D721Med (cell line): ENCODE measurements around the gene PAK6.

Experiments used
- DNase-seq: peaks from one replicate; pipeline ENCODE4 v3.0.0; 2011; ENCODE audit warnings: low spot score; ENCODE audit not compliant: insufficient read length
- FAIRE-seq: peaks from 2 replicates; lab custom pipeline; 2011; peaks lifted over from hg19 to GRCh38; lab: Jason Lieb, UNC
- CTCF ChIP-seq: IDR thresholded peaks from 2 replicates; pipeline ENCODE4 v1.5.1; 2012; ENCODE audit warnings: mild to moderate bottlenecking, control low read depth; ENCODE audit not compliant: insufficient read depth; ENCODE audit errors: missing control alignments

Gene PAK6

DNA sequence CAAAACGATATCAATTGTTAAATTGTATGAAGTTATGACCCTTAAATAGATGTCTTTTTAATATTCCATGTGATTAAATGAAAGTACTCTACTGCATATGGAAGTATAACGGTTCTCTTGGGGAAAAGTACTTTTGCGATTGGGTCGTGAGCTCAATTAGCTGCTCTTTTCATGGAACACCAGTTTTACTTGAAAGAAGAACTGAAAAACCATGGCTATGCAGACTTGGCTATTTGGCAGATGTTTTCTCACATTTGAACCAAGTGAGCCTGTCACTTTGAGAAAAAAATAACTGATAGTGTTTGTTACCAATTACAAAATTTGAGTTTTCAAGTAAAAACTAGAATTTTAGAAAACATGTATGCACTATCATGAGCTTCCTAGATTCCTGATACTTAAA, 78.7 kb downstream of the PAK6 start:
- DNase-seq (no peak), FAIRE-seq (no peak)
- TF ChIP-seq CTCF, result no peak

GRCh38 chr15:40320409-40320808, 81.5 kb downstream of the PAK6 start:
- no peak for TF ChIP-seq CTCF
- no peak for FAIRE-seq
- no peak for DNase-seq

GRCh38 chr15:40320931-40321371, 82.1 kb downstream of the PAK6 start:
- DNase-seq, result peak; percentile 68
- peak; percentile 80 for TF ChIP-seq CTCF
- peak; percentile 51 for FAIRE-seq

DNA sequence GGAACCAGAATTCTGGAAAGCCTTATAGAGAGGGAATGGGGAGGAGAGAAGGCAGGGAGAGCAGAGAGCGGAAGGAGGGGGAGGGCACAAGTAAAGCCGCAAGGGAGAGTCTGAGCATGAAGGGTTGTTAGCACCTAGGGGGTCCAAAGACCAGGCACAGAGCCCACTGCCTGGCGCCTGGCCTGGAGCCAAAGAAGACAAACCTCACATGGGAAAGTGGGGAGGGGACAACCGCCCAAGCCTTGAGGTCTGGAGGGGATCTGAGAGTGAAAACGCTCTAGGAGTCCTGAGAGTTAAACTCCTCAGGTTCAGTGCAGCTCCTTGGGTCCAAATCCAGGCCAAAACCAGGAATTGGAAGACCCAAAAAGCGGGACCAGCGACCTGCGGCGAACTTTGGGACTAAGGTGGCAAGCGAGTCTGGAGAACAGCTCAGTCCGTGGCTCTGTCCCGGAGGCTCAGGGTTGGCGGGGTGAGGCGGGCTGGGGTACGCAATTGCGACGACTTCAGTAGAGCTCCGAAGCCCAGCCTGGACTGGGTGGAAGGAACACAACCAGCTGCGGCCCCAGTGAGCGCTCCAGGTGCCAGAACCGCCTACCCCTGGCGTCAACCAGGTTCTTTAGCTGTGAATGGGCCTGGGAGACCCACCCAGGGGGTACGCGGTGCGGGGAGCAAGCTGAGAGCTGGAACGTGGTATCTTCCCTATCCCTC, 83.8 kb downstream of the PAK6 start:
- no peak for DNase-seq
- TF ChIP-seq CTCF, result no peak
- FAIRE-seq, result no peak

DNA sequence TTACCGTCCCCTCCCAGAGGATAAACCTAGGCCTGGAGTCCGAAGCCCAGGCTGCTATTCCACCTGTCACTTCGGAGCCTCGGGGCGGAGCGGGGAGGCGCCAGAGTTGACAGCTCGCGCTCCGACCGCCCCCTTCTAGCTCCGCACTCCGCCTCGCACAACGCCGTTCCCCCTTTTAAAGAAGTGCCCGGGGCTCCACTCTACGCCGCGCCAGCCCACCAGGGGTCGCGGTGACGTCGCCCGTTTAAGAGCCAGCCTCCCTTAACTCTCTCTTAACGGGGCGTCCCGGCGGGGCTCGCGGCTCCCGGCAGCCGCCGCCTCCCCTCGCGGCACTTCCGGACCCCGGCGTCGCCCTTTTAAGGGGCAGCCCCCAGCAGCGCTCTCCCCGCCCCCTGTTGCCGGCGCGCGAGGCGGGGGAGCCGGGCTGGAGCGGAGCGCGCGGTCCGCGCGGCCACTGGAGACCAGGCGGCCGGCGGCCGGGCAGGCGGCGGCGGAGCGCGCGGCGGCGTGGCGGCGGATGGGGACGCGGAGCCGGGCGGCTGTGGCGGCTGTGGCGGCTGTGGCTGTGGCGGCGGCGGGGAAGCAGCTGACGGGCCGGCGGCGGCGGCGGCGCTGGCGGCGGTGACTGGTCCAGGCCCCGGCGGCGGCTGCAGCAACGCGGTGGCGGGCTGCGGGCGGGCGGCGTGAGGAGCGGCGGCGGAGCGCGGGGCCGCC, 84.5 kb downstream of the PAK6 start, which contains the start of gene INAFM2:
TSS of gene INAFM2 (plus strand) at position 454 of the 714 bp plus-strand sequence. CDS start 364 bp downstream, outside the sequence.
- no peak for FAIRE-seq
- peak; percentile 81 for DNase-seq
- peak; percentile 33 for TF ChIP-seq CTCF

DNA sequence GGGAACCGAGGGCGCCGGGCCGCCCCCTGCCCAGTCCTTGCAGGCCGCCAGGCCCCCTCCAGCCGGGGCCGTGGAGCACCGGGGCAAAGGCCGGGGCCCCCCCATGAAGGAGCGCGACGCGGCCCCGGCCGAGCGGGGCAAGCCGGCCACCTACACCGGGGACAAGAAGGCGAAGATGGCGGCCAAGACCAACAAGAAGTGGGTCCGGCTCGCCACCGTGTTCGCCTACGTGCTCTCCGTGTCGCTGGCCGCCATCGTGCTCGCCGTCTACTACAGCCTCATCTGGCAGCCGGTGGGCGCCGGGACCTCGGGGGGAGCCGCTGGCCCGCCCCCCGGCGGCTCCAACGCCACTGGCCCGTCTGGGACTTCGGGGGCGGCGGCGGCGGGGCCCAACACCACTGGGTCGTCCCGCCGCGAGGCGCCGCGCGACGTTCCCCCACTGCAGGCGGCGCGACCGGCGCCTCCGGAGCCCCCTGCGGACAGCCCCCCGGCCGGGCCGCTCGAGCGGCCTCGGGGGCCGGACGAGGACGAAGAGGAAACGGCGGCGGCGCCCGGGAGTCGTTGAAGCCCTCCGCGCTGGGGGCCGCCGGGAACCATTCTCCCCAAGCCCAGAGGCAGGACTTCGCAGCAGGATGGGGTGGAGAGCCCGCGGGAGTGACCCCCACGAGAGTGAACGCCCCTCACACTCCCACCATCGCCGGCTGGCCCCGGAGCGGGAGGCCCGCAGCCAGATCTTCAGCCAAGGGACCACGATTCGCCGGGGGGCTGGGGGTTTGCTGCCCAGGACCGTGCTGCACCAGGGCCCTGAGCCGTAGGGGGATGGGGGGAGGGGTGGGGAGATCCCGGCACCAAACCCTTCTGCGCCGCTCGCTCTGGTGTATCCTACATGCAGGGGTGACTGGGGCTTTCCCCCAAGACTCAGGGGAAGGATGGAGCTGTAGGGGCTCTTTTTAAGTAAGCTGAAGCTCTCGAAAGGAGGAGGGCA, 85.4 kb downstream of the PAK6 start:
- no peak for TF ChIP-seq CTCF
- no peak for FAIRE-seq
- DNase-seq, result no peak
